Activated naive CD4-positive, alpha-beta T cell treated with anti-CD3 and anti-CD28 coated beads, Interleukin-2, amount 50 U/mL, for 16 hours (primary cell): ENCODE data around the gene IDS.

ENCODE experiments used
- DNase-seq: peaks from one replicate; pipeline ENCODE4 v3.0.0-alpha.2; 2020

Gene IDS

GRCh38 chrX:149455934-149456333 is 49.2 kb downstream of the IDS start:
- no peak for DNase-seq

GRCh38 chrX:149453906-149454822 is 50.9 kb downstream of the IDS start:
- DNase-seq = no peak

- DNase-seq = no peak
Observed at GRCh38 chrX:149453030-149453429, 52.1 kb downstream of the IDS start.

- DNase-seq = no peak
Observed at GRCh38 chrX:149433451-149433850, 71.7 kb downstream of the IDS start.

GRCh38 chrX:149433051-149433450 is 72.1 kb downstream of the IDS start:
- no peak for DNase-seq
